GM23248 (cell line): Measurements from ENCODE around the gene AJAP1. TPM values are rescaled to one million over a fixed set of nuclear protein-coding genes. Genes with fewer than 3 reads are reported as not detected.

Source experiments
- DNase-seq: peaks from one replicate; pipeline ENCODE4 v3.0.0-alpha.2; 2015
- H2AFZ ChIP-seq: fragments of 200-600 bp; sonication (generic); 2 replicates; pipeline ENCODE4 v1.6.1; 2016; ENCODE audit warnings: antibody characterized with exemption
- H3F3A ChIP-seq: fragments of 200-600 bp; sonication (generic); 2 replicates; pipeline ENCODE4 v1.6.1; 2016; ENCODE audit warnings: mild to moderate bottlenecking, antibody characterized with exemption, mixed run types; ENCODE audit not compliant: insufficient read depth
- H3K27ac ChIP-seq: fragments of 200-600 bp; sonication (generic); 2 replicates; pipeline ENCODE4 v1.5.1; 2016; ENCODE audit warnings: mild to moderate bottlenecking
- H3K27me3 ChIP-seq: fragments of 200-600 bp; sonication (generic); replicated peaks from 2 replicates; pipeline ENCODE4 v1.6.1; 2016; ENCODE audit warnings: mild to moderate bottlenecking; ENCODE audit not compliant: insufficient read depth
- H3K36me3 ChIP-seq: fragments of 200-600 bp; sonication (generic); 2 replicates; pipeline ENCODE4 v1.6.1; 2016; ENCODE audit warnings: low read depth, mild to moderate bottlenecking
- H3K4me1 ChIP-seq: fragments of 200-600 bp; sonication (generic); 2 replicates; pipeline ENCODE4 v1.6.1; 2016; ENCODE audit warnings: mild to moderate bottlenecking; ENCODE audit not compliant: insufficient read depth
- H3K4me2 ChIP-seq: fragments of 200-600 bp; sonication (generic); one replicate; pipeline ENCODE4 v1.6.1; 2016; ENCODE audit warnings: mild to moderate bottlenecking; ENCODE audit not compliant: unreplicated experiment
- H3K4me3 ChIP-seq: fragments of 200-600 bp; sonication (generic); 2 replicates; pipeline ENCODE4 v1.5.1; 2016; ENCODE audit warnings: mild to moderate bottlenecking
- H3K79me2 ChIP-seq: fragments of 200-600 bp; sonication (generic); 2 replicates; pipeline ENCODE4 v1.6.1; 2016; ENCODE audit warnings: mild to moderate bottlenecking; ENCODE audit not compliant: insufficient read depth
- H3K9ac ChIP-seq: fragments of 200-600 bp; sonication (generic); 2 replicates; pipeline ENCODE4 v1.6.1; 2016; ENCODE audit warnings: mild to moderate bottlenecking
- H3K9me2 ChIP-seq: fragments of 200-600 bp; sonication (generic); 2 replicates; pipeline ENCODE4 v1.6.1; 2016; ENCODE audit warnings: mixed run types, mild to moderate bottlenecking, moderate library complexity; ENCODE audit not compliant: insufficient read depth
- H3K9me3 ChIP-seq: fragments of 200-600 bp; sonication (generic); one replicate; pipeline ENCODE4 v1.6.1; 2017; ENCODE audit warnings: low read depth
- H4K20me1 ChIP-seq: fragments of 200-600 bp; sonication (generic); 2 replicates; pipeline ENCODE4 v1.6.0; 2016; ENCODE audit not compliant: insufficient read depth
- EZH2 ChIP-seq: fragments of 200-600 bp; sonication (generic); IDR thresholded peaks from 2 replicates; pipeline ENCODE4 v1.6.1; 2018; ENCODE audit warnings: antibody characterized with exemption, mild to moderate bottlenecking; ENCODE audit not compliant: insufficient read depth, poor library complexity, severe bottlenecking
- EZH2phosphoT487 ChIP-seq: fragments of 200-600 bp; sonication (generic); IDR thresholded peaks from 2 replicates; pipeline ENCODE4 v1.6.1; 2018; ENCODE audit warnings: antibody characterized with exemption, moderate library complexity, mild to moderate bottlenecking, low read depth; ENCODE audit not compliant: insufficient read depth
- WGBS, 2 experiments: methylation state at CpG; one replicate each; pipeline ENCODE4 v1.1.6; 2015 to 2017; ENCODE audit warnings: low lambda C conversion rate in 2 of 2, low coverage in 1 of 2; ENCODE audit errors: missing lambda C conversion rate in 2 of 2; 5-methylcytosine and 5-hydroxymethylcytosine counted together
- in situ Hi-C: fragments of 300-500 bp; cut with MboI; formaldehyde crosslinking; loops from 2 replicates; pipeline ENCODE4 v1.15.0; 2020
- polyA plus RNA-seq: library from polyadenylated mRNA; unstranded; fragments of >200 nt; fragmentation: Nextera tagmentation; extraction: Ambion mirVana; gene quantifications from 2 replicates; pipeline ENCODE4 v1.2.1, GENCODE V29; 2016
- total RNA-seq: library from RNA; depleted of rRNA; stranded (reverse); fragments of >200 nt; shearing (Covaris generic); gene quantifications from 2 replicates; pipeline ENCODE4 v1.2.3, GENCODE V29; 2014

Gene AJAP1
- total and polyA plus RNA-seq, 2 experiments from 2014 or later, result 0.03 to 0.86 TPM

- no peak overlapping the region for H3K4me3 ChIP-seq
- no peaks in the 10 kb centered on the region for H3K27me3 ChIP-seq
- H3F3A ChIP-seq, result no peaks in the 10 kb centered on the region
- no peak overlapping the region for H3K9ac ChIP-seq
- no peak for TF ChIP-seq EZH2phosphoT487
- TF ChIP-seq EZH2, result no peak
- in situ Hi-C loops, result no loop called here
- no peak overlapping the region for H3K4me2 ChIP-seq
- H3K9me3 ChIP-seq, result no peaks in the 10 kb centered on the region
- H3K27ac ChIP-seq, result no peak overlapping the region
- H3K79me2 ChIP-seq, result no peaks in the 10 kb centered on the region
- no peak for DNase-seq
- no peaks in the 10 kb centered on the region for H4K20me1 ChIP-seq
- H3K9me2 ChIP-seq, result no peaks in the 10 kb centered on the region
- 15 to 24% methylated on average over 9 of the region's 9 CpGs for WGBS, 2 experiments
- H3K36me3 ChIP-seq, result no peaks in the 10 kb centered on the region
- no peak overlapping the region for H2AFZ ChIP-seq
- no peaks in the 10 kb centered on the region for H3K4me1 ChIP-seq
Measured at GRCh38 chr1:4676253-4676652, 21.8 kb downstream of the AJAP1 start.

GRCh38 chr1:4677608-4678007, 23.2 kb downstream of the AJAP1 start:
- Histone ChIP-seq H3K27ac (no peak overlapping the region), H3K4me1 (no peaks in the 10 kb centered on the region), H3K4me2 (no peak overlapping the region), H3F3A (no peaks in the 10 kb centered on the region), H3K4me3 (no peak overlapping the region), H4K20me1 (no peaks in the 10 kb centered on the region), H3K27me3 (no peaks in the 10 kb centered on the region), H3K9me3 (no peaks in the 10 kb centered on the region), H3K9me2 (no peaks in the 10 kb centered on the region), H3K36me3 (no peaks in the 10 kb centered on the region), H3K9ac (no peak overlapping the region), H2AFZ (no peak overlapping the region), H3K79me2 (no peaks in the 10 kb centered on the region)
- 33 to 41% methylated on average over 7 of the region's 7 CpGs for WGBS, 2 experiments
- TF ChIP-seq EZH2 (no peak), EZH2phosphoT487 (no peak)
- in situ Hi-C loops, result no loop called here
- no peak for DNase-seq

GRCh38 chr1:4678066-4678717, 23.8 kb downstream of the AJAP1 start:
- H2AFZ ChIP-seq, result no peak overlapping the region
- no peak for TF ChIP-seq EZH2
- no peaks in the 10 kb centered on the region for H4K20me1 ChIP-seq
- H3K4me2 ChIP-seq, result no peak overlapping the region
- no peaks in the 10 kb centered on the region for H3F3A ChIP-seq
- DNase-seq, result no peak
- WGBS, 2 experiments, result 26 to 31% methylated on average over 3 of the region's 3 CpGs
- no peaks in the 10 kb centered on the region for H3K27me3 ChIP-seq
- H3K36me3 ChIP-seq, result no peaks in the 10 kb centered on the region
- H3K27ac ChIP-seq, result no peak overlapping the region
- no peaks in the 10 kb centered on the region for H3K4me1 ChIP-seq
- in situ Hi-C loops, result no loop called here
- H3K9me2 ChIP-seq, result no peaks in the 10 kb centered on the region
- H3K79me2 ChIP-seq, result no peaks in the 10 kb centered on the region
- no peaks in the 10 kb centered on the region for H3K9me3 ChIP-seq
- H3K9ac ChIP-seq, result no peak overlapping the region
- no peak overlapping the region for H3K4me3 ChIP-seq

GRCh38 chr1:4681026-4681425, 26.6 kb downstream of the AJAP1 start:
- in situ Hi-C loops, result no loop called here
- Histone ChIP-seq H3K36me3 (no peaks in the 10 kb centered on the region), H3K4me1 (no peaks in the 10 kb centered on the region), H3K27ac (no peak overlapping the region), H3K79me2 (no peaks in the 10 kb centered on the region), H4K20me1 (no peaks in the 10 kb centered on the region), H3F3A (no peaks in the 10 kb centered on the region), H3K9ac (no peak overlapping the region), H3K9me2 (no peaks in the 10 kb centered on the region), H3K4me3 (no peak overlapping the region), H3K9me3 (no peaks in the 10 kb centered on the region), H2AFZ (no peak overlapping the region), H3K27me3 (no peaks in the 10 kb centered on the region), H3K4me2 (no peak overlapping the region)
- TF ChIP-seq EZH2, result no peak
- no peak for TF ChIP-seq EZH2phosphoT487
- 42 to 47% methylated on average over 9 of the region's 9 CpGs for WGBS, 2 experiments
- no peak for DNase-seq
